Activated CD4-positive, alpha-beta memory T cell treated with anti-CD3 and anti-CD28 coated beads for 36 hours (primary cell): ENCODE measurements around the gene CPPED1. TPM values are rescaled to one million over a fixed set of nuclear protein-coding genes. Genes with fewer than 3 reads are reported as not detected.

ENCODE experiments used
- CTCF ChIA-PET: fragments of 350-600 bp; sonication (Branson Sonifier 250); formaldehyde crosslinking; loops from one replicate; lab custom pipeline; 2021; ENCODE audit warnings: antibody characterized with exemption, inconsistent platforms; lab: Charles Lee
- POLR2A ChIA-PET: fragments of 350-600 bp; sonication (Branson Sonifier 250); formaldehyde crosslinking; loops from one replicate; lab custom pipeline; 2021; ENCODE audit warnings: antibody characterized with exemption; lab: Charles Lee
- DNase-seq: peaks from one replicate; pipeline ENCODE4 v3.0.0-alpha.2; 2020
- H3K27ac Mint-ChIP-seq: one replicate; pipeline ENCODE4 v1.8.0; 2021; ENCODE audit warnings: mixed read lengths
- H3K27me3 Mint-ChIP-seq: one replicate; pipeline ENCODE4 v1.8.0; 2021; ENCODE audit warnings: mixed read lengths
- H3K36me3 Mint-ChIP-seq: one replicate; pipeline ENCODE4 v1.8.0; 2021; ENCODE audit warnings: mixed read lengths
- H3K4me1 Mint-ChIP-seq: one replicate; pipeline ENCODE4 v1.8.0; 2021; ENCODE audit warnings: low read depth, mixed read lengths
- H3K4me3 Mint-ChIP-seq: one replicate; pipeline ENCODE4 v1.8.0; 2021; ENCODE audit warnings: mild to moderate bottlenecking, mixed read lengths
- H3K9me3 Mint-ChIP-seq: one replicate; pipeline ENCODE4 v1.8.0; 2021; ENCODE audit warnings: mixed read lengths
- intact Hi-C: fragments of 100-400 bp; cut with micrococcal nuclease; formaldehyde crosslinking; loops from one replicate; pipeline ENCODE4 v1.15.1; 2023
- total RNA-seq, 2 experiments: library from RNA; stranded (reverse); gene quantifications; one replicate each; pipeline ENCODE4 v1.2.3, GENCODE V29; 2021

The CPPED1 gene
- total RNA-seq, 2 experiments from 2014 or later: 11.0 to 11.5 TPM

- Mint-ChIP-seq H3K27ac (no peak overlapping the region), H3K4me3 (no peak overlapping the region), H3K36me3 (no peaks in the 10 kb centered on the region), H3K4me1 (peaks cover 16% of the 10 kb centered on the region), H3K9me3 (no peaks in the 10 kb centered on the region), H3K27me3 (peaks cover 1% of the 10 kb centered on the region)
- ChIA-PET POLR2A (no interaction called here), CTCF (no interaction called here)
- intact Hi-C loops: loop anchor here (5.0 kb wide), 1 partner anchor 153 kb away; the partner anchor contains the start of gene CPPED1
- no peak for DNase-seq
Measured at GRCh38 chr16:12649356-12649755, 154.3 kb downstream of the CPPED1 start.

GRCh38 chr16:12646490-12647274 lies 157.0 kb downstream of the CPPED1 start:
- ChIA-PET CTCF (interaction anchor here (1.2 kb wide), 1 partner anchor 73 kb away, joined by 3 read pairs; no protein-coding TSS in a partner anchor), POLR2A (interaction anchor here (1.1 kb wide), 1 partner anchor 103 kb away, joined by 3 read pairs; no protein-coding TSS in a partner anchor)
- Mint-ChIP-seq H3K27me3 (peaks cover 1% of the 10 kb centered on the region), H3K4me3 (peak overlapping the region; percentile 42), H3K4me1 (peaks cover 16% of the 10 kb centered on the region), H3K9me3 (peaks cover 3% of the 10 kb centered on the region), H3K36me3 (no peaks in the 10 kb centered on the region), H3K27ac (peak overlapping the region; percentile 75)
- DNase-seq: peak; percentile 44
- intact Hi-C loops: loop anchor here (2.0 to 5.0 kb wide), 5 partner anchors 30 to 156 kb away; partner anchors contain the start of gene CPPED1

GRCh38 chr16:12646098-12646489 lies 157.6 kb downstream of the CPPED1 start:
- H3K4me1 Mint-ChIP-seq: peaks cover 16% of the 10 kb centered on the region
- no peak for DNase-seq
- ChIA-PET POLR2A (interaction anchor here (1.1 kb wide), 1 partner anchor 103 kb away, joined by 3 read pairs; no protein-coding TSS in a partner anchor), CTCF (interaction anchor here (0.9 kb wide), 1 partner anchor 73 kb away, joined by 3 read pairs; no protein-coding TSS in a partner anchor)
- peaks cover 3% of the 10 kb centered on the region for H3K9me3 Mint-ChIP-seq
- intact Hi-C loops: loop anchor here (2.0 to 5.0 kb wide), 5 partner anchors 29 to 156 kb away; partner anchors contain the start of gene CPPED1
- H3K27ac Mint-ChIP-seq: peak overlapping the region; percentile 75
- H3K4me3 Mint-ChIP-seq: peak overlapping the region; percentile 42
- H3K27me3 Mint-ChIP-seq: peaks cover 1% of the 10 kb centered on the region
- no peaks in the 10 kb centered on the region for H3K36me3 Mint-ChIP-seq

GRCh38 chr16:12643034-12643455 lies 160.6 kb downstream of the CPPED1 start:
- ChIA-PET CTCF (no interaction called here), POLR2A (no interaction called here)
- intact Hi-C loops: no loop called here
- Mint-ChIP-seq H3K36me3 (no peaks in the 10 kb centered on the region), H3K9me3 (peaks cover 3% of the 10 kb centered on the region), H3K27ac (no peak overlapping the region), H3K27me3 (peaks cover 2% of the 10 kb centered on the region), H3K4me1 (peaks cover 16% of the 10 kb centered on the region), H3K4me3 (no peak overlapping the region)
- DNase-seq: no peak

- ChIA-PET CTCF (no interaction called here), POLR2A (no interaction called here)
- Mint-ChIP-seq H3K9me3 (peaks cover 3% of the 10 kb centered on the region), H3K36me3 (no peaks in the 10 kb centered on the region), H3K4me1 (no peaks in the 10 kb centered on the region), H3K27me3 (peaks cover 2% of the 10 kb centered on the region), H3K27ac (no peak overlapping the region), H3K4me3 (no peak overlapping the region)
- intact Hi-C loops: no loop called here
- DNase-seq: no peak
Measured at GRCh38 chr16:12639044-12639443, 164.6 kb downstream of the CPPED1 start.

- Mint-ChIP-seq H3K27ac (no peak overlapping the region), H3K4me1 (no peaks in the 10 kb centered on the region), H3K9me3 (no peaks in the 10 kb centered on the region), H3K36me3 (no peaks in the 10 kb centered on the region), H3K4me3 (no peak overlapping the region), H3K27me3 (peaks cover 2% of the 10 kb centered on the region)
- no peak for DNase-seq
- POLR2A ChIA-PET: no interaction called here
- CTCF ChIA-PET: no interaction called here
- intact Hi-C loops: no loop called here
Measured at GRCh38 chr16:12637002-12637401, 166.7 kb downstream of the CPPED1 start.

GRCh38 chr16:12629271-12629670 lies 174.4 kb downstream of the CPPED1 start:
- Mint-ChIP-seq H3K27ac (no peak overlapping the region), H3K27me3 (peaks cover 2% of the 10 kb centered on the region), H3K36me3 (no peaks in the 10 kb centered on the region), H3K4me1 (no peaks in the 10 kb centered on the region), H3K9me3 (no peaks in the 10 kb centered on the region), H3K4me3 (no peak overlapping the region)
- ChIA-PET CTCF (no interaction called here), POLR2A (interaction anchor here (0.6 kb wide), 1 partner anchor 115 kb away, joined by 3 read pairs; no protein-coding TSS in a partner anchor)
- intact Hi-C loops: no loop called here
- DNase-seq: no peak

GRCh38 chr16:12628536-12628935 lies 175.2 kb downstream of the CPPED1 start:
- no peak overlapping the region for H3K4me3 Mint-ChIP-seq
- no peaks in the 10 kb centered on the region for H3K4me1 Mint-ChIP-seq
- no peak for DNase-seq
- peaks cover 2% of the 10 kb centered on the region for H3K27me3 Mint-ChIP-seq
- H3K36me3 Mint-ChIP-seq: no peaks in the 10 kb centered on the region
- H3K9me3 Mint-ChIP-seq: no peaks in the 10 kb centered on the region
- ChIA-PET CTCF (no interaction called here), POLR2A (no interaction called here)
- no peak overlapping the region for H3K27ac Mint-ChIP-seq
- intact Hi-C loops: no loop called here

- Mint-ChIP-seq H3K4me3 (no peak overlapping the region), H3K9me3 (no peaks in the 10 kb centered on the region), H3K27me3 (peaks cover 2% of the 10 kb centered on the region), H3K36me3 (no peaks in the 10 kb centered on the region), H3K4me1 (no peaks in the 10 kb centered on the region), H3K27ac (no peak overlapping the region)
- intact Hi-C loops: no loop called here
- ChIA-PET CTCF (no interaction called here), POLR2A (no interaction called here)
- no peak for DNase-seq
Measured at GRCh38 chr16:12627394-12627793, 176.3 kb downstream of the CPPED1 start.

- DNase-seq: no peak
- no peak overlapping the region for H3K27ac Mint-ChIP-seq
- no peaks in the 10 kb centered on the region for H3K4me1 Mint-ChIP-seq
- H3K9me3 Mint-ChIP-seq: no peaks in the 10 kb centered on the region
- intact Hi-C loops: no loop called here
- H3K4me3 Mint-ChIP-seq: no peak overlapping the region
- CTCF ChIA-PET: no interaction called here
- H3K27me3 Mint-ChIP-seq: peaks cover 2% of the 10 kb centered on the region
- POLR2A ChIA-PET: no interaction called here
- H3K36me3 Mint-ChIP-seq: no peaks in the 10 kb centered on the region
Measured at GRCh38 chr16:12626411-12626810, 177.3 kb downstream of the CPPED1 start.

GRCh38 chr16:12625716-12626115 lies 178.0 kb downstream of the CPPED1 start:
- ChIA-PET POLR2A (no interaction called here), CTCF (no interaction called here)
- no peaks in the 10 kb centered on the region for H3K4me1 Mint-ChIP-seq
- peaks cover 2% of the 10 kb centered on the region for H3K27me3 Mint-ChIP-seq
- no peaks in the 10 kb centered on the region for H3K9me3 Mint-ChIP-seq
- H3K27ac Mint-ChIP-seq: no peak overlapping the region
- DNase-seq: no peak
- H3K4me3 Mint-ChIP-seq: no peak overlapping the region
- intact Hi-C loops: no loop called here
- H3K36me3 Mint-ChIP-seq: no peaks in the 10 kb centered on the region

GRCh38 chr16:12625068-12625467 lies 178.6 kb downstream of the CPPED1 start:
- no peaks in the 10 kb centered on the region for H3K36me3 Mint-ChIP-seq

More at GRCh38 chr16:12625068-12625467, 178.6 kb downstream of the CPPED1 start:
- POLR2A ChIA-PET: no interaction called here
- no peaks in the 10 kb centered on the region for H3K9me3 Mint-ChIP-seq
- intact Hi-C loops: no loop called here
- H3K4me3 Mint-ChIP-seq: no peak overlapping the region
- H3K27me3 Mint-ChIP-seq: no peaks in the 10 kb centered on the region
- H3K4me1 Mint-ChIP-seq: no peaks in the 10 kb centered on the region
- DNase-seq: peak; percentile 34
- no peak overlapping the region for H3K27ac Mint-ChIP-seq
- CTCF ChIA-PET: no interaction called here
